BLaER1 (cell line): ENCODE measurements around the gene NACC2.
A peak's percentile ranks its signal among the peaks of the same experiment; 100 is the strongest.
"Not testable (repeated sequence)": the region's sequence is repeated elsewhere in the genome, so short reads cannot be mapped to it uniquely, and the experiment has no call there.

Experiments used
- H3K27ac ChIP-seq: shearing (Covaris generic); formaldehyde crosslinking; 2 replicates; pipeline ENCODE4 v1.8.1; 2022
- H3K27me3 ChIP-seq: shearing (Covaris generic); formaldehyde crosslinking; 2 replicates; pipeline ENCODE4 v1.8.1; 2022
- H3K36me3 ChIP-seq: shearing (Covaris generic); formaldehyde crosslinking; 2 replicates; pipeline ENCODE4 v1.8.1; 2022
- H3K4me1 ChIP-seq: shearing (Covaris generic); formaldehyde crosslinking; 2 replicates; pipeline ENCODE4 v1.8.1; 2022
- H3K4me2 ChIP-seq: shearing (Covaris generic); formaldehyde crosslinking; 2 replicates; pipeline ENCODE4 v1.8.1; 2022
- H3K4me3 ChIP-seq: shearing (Covaris generic); formaldehyde crosslinking; 2 replicates; pipeline ENCODE4 v1.8.1; 2022
- H3K9ac ChIP-seq: shearing (Covaris generic); formaldehyde crosslinking; 2 replicates; pipeline ENCODE4 v1.8.1; 2022
- H3K9me3 ChIP-seq: shearing (Covaris generic); formaldehyde crosslinking; 2 replicates; pipeline ENCODE4 v1.8.1; 2022
- H4K20me1 ChIP-seq: shearing (Covaris generic); formaldehyde crosslinking; 2 replicates; pipeline ENCODE4 v1.8.1; 2022
- Cebpa-rat ChIP-seq: shearing (Covaris generic); IDR thresholded peaks from 2 replicates; pipeline ENCODE4 v1.8.1; 2022

NACC2 gene

GRCh38 chr9:136047076-136047774, 47.9 kb downstream of the NACC2 start:
- Histone ChIP-seq H3K9ac (peak overlapping the region; percentile 58; the same call in 1 of the 2 replicates), H3K36me3 (no peaks in the 10 kb centered on the region)
- TF ChIP-seq Cebpa-rat: no peak

GRCh38 chr9:136046554-136046920, 48.6 kb downstream of the NACC2 start:
- Histone ChIP-seq H3K9ac (peak overlapping the region; percentile 53; the same call in 1 of the 2 replicates), H3K4me2 (peak overlapping the region; percentile 100), H3K36me3 (no peaks in the 10 kb centered on the region), H3K4me1 (peaks cover 95% of the 10 kb centered on the region), H3K9me3 (no peaks in the 10 kb centered on the region), H4K20me1 (peaks cover 23% of the 10 kb centered on the region), H3K27ac (peak overlapping the region; percentile 90), H3K4me3 (peak overlapping the region; percentile 49), H3K27me3 (peaks cover 23% of the 10 kb centered on the region)
- no peak for TF ChIP-seq Cebpa-rat

More at GRCh38 chr9:136047076-136047774, 47.9 kb downstream of the NACC2 start:
- peaks cover 100% of the 10 kb centered on the region for H3K4me1 ChIP-seq
- H3K27me3 ChIP-seq: peaks cover 30% of the 10 kb centered on the region
- H3K27ac ChIP-seq: peak overlapping the region; percentile 90
- H4K20me1 ChIP-seq: peaks cover 30% of the 10 kb centered on the region
- H3K4me3 ChIP-seq: peak overlapping the region; percentile 49
- H3K4me2 ChIP-seq: peak overlapping the region; percentile 100
- H3K9me3 ChIP-seq: no peaks in the 10 kb centered on the region

- peak overlapping the region; percentile 71 for H3K9ac ChIP-seq
- H3K27me3 ChIP-seq: peaks cover 16% of the 10 kb centered on the region
- no peaks in the 10 kb centered on the region for H3K36me3 ChIP-seq
- peak overlapping the region; percentile 100 for H3K4me2 ChIP-seq
- H3K4me3 ChIP-seq: peak overlapping the region; percentile 49
- TF ChIP-seq Cebpa-rat: peak; percentile 99
- H3K9me3 ChIP-seq: no peaks in the 10 kb centered on the region
- peaks cover 93% of the 10 kb centered on the region for H3K4me1 ChIP-seq
- H4K20me1 ChIP-seq: peaks cover 16% of the 10 kb centered on the region
- peak overlapping the region; percentile 90 for H3K27ac ChIP-seq
Observed at GRCh38 chr9:136045595-136046553, 49.2 kb downstream of the NACC2 start.

- Histone ChIP-seq H3K27me3 (peaks cover 9% of the 10 kb centered on the region), H3K9ac (peak overlapping the region; percentile 71), H3K4me3 (0 out of 2 replicates have a peak overlapping the region, but pooled peaks have one; percentile 49), H3K9me3 (peaks cover 2% of the 10 kb centered on the region; the same call in 1 of the 2 replicates), H3K4me1 (peaks cover 87% of the 10 kb centered on the region), H4K20me1 (peaks cover 13% of the 10 kb centered on the region; the same call in 1 of the 2 replicates), H3K36me3 (no peaks in the 10 kb centered on the region), H3K27ac (peak overlapping the region; percentile 90), H3K4me2 (peak overlapping the region; percentile 100)
- no peak for TF ChIP-seq Cebpa-rat
Observed at GRCh38 chr9:136044971-136045594, 50.0 kb downstream of the NACC2 start.

- TF ChIP-seq Cebpa-rat: no peak
Observed at GRCh38 chr9:136044207-136044970, 50.7 kb downstream of the NACC2 start.

GRCh38 chr9:136043441-136043991, 51.6 kb downstream of the NACC2 start:
- TF ChIP-seq Cebpa-rat: peak; percentile 62
- no peaks in the 10 kb centered on the region for H3K36me3 ChIP-seq
- no peaks in the 10 kb centered on the region for H3K27me3 ChIP-seq
- peaks cover 8% of the 10 kb centered on the region; the same call in 1 of the 2 replicates for H4K20me1 ChIP-seq
- H3K4me3 ChIP-seq: no peak overlapping the region
- peaks cover 71% of the 10 kb centered on the region for H3K4me1 ChIP-seq
- peak overlapping the region; percentile 100 for H3K4me2 ChIP-seq
- peaks cover 18% of the 10 kb centered on the region for H3K9me3 ChIP-seq
- no peak overlapping the region for H3K9ac ChIP-seq
- H3K27ac ChIP-seq: peak overlapping the region; percentile 29

More at GRCh38 chr9:136044207-136044970, 50.7 kb downstream of the NACC2 start:
- Histone ChIP-seq H4K20me1 (peaks cover 13% of the 10 kb centered on the region; the same call in 1 of the 2 replicates), H3K27ac (peak overlapping the region; percentile 90), H3K9ac (no peak overlapping the region), H3K9me3 (peaks cover 9% of the 10 kb centered on the region), H3K36me3 (no peaks in the 10 kb centered on the region), H3K4me1 (peaks cover 80% of the 10 kb centered on the region), H3K4me3 (no peak overlapping the region), H3K27me3 (0 out of 2 replicates have a peak, but pooled peaks cover 2% of the 10 kb centered on the region), H3K4me2 (peak overlapping the region; percentile 100)

GRCh38 chr9:136042541-136042940, 52.5 kb downstream of the NACC2 start:
- no peak overlapping the region for H3K9ac ChIP-seq
- no peaks in the 10 kb centered on the region for H4K20me1 ChIP-seq
- peak overlapping the region; percentile 29; the same call in 1 of the 2 replicates for H3K27ac ChIP-seq
- no peak for TF ChIP-seq Cebpa-rat
- peak overlapping the region; percentile 100 for H3K4me2 ChIP-seq
- H3K4me3 ChIP-seq: no peak overlapping the region
- no peaks in the 10 kb centered on the region for H3K36me3 ChIP-seq
- H3K4me1 ChIP-seq: peaks cover 61% of the 10 kb centered on the region
- peaks cover 27% of the 10 kb centered on the region for H3K9me3 ChIP-seq
- no peaks in the 10 kb centered on the region for H3K27me3 ChIP-seq

GRCh38 chr9:136040848-136041247, 54.2 kb downstream of the NACC2 start:
- not testable (repeated sequence) for H3K27me3 ChIP-seq, H3K9ac ChIP-seq, H4K20me1 ChIP-seq, H3K27ac ChIP-seq, H3K4me2 ChIP-seq, H3K4me3 ChIP-seq, H3K36me3 ChIP-seq
- Histone ChIP-seq H3K9me3 (peaks cover 37% of the 10 kb centered on the region), H3K4me1 (peaks cover 44% of the 10 kb centered on the region)
